Stimulated activated effector memory CD8-positive, alpha-beta T cell treated with anti-CD3 and anti-CD28 coated beads, Interleukin-12 subunit alpha, Interleukin-12 subunit beta, amount 100 ng/mL, for 72 hours (primary cell): ENCODE results near the gene EDN2.
A peak's percentile ranks its signal among the peaks of the same experiment; 100 is the strongest.

ENCODE experiments used
- ATAC-seq: fragments of 150-1000 bp; cut with Tn5 transposase; 2 replicates; pipeline ENCODE4 v1.10.0; 2021
- DNase-seq, 2 donors: peaks; one replicate each; pipeline ENCODE4 v3.0.0; 2021 to 2022; ENCODE audit warnings: low spot score in 2 of 2
- H3K27ac Mint-ChIP-seq: one replicate; pipeline ENCODE4 v1.8.0; 2022; ENCODE audit warnings: mild to moderate bottlenecking, mixed read lengths
- H3K36me3 Mint-ChIP-seq: one replicate; pipeline ENCODE4 v1.8.0; 2022; ENCODE audit warnings: mild to moderate bottlenecking, mixed read lengths
- H3K4me1 Mint-ChIP-seq: one replicate; pipeline ENCODE4 v1.8.0; 2022; ENCODE audit warnings: mixed read lengths
- H3K4me3 Mint-ChIP-seq: one replicate; pipeline ENCODE4 v1.8.0; 2022; ENCODE audit warnings: mild to moderate bottlenecking, mixed read lengths
- H3K9me3 Mint-ChIP-seq: one replicate; pipeline ENCODE4 v1.8.0; 2022; ENCODE audit warnings: mixed read lengths

Gene EDN2

GRCh38 chr1:41435570-41436178 lies 48.8 kb downstream of the EDN2 start:
- H3K36me3 Mint-ChIP-seq = no peaks in the 10 kb centered on the region
- ATAC-seq = no peak
- DNase-seq = no peak
- H3K27ac Mint-ChIP-seq = no peak overlapping the region
- H3K4me1 Mint-ChIP-seq = peaks cover 6% of the 10 kb centered on the region
- no peak overlapping the region for H3K4me3 Mint-ChIP-seq
- no peaks in the 10 kb centered on the region for H3K9me3 Mint-ChIP-seq

GRCh38 chr1:41434748-41435449 lies 49.6 kb downstream of the EDN2 start:
- Mint-ChIP-seq H3K9me3 (no peaks in the 10 kb centered on the region), H3K4me3 (no peak overlapping the region), H3K36me3 (no peaks in the 10 kb centered on the region), H3K4me1 (peaks cover 6% of the 10 kb centered on the region), H3K27ac (no peak overlapping the region)
- no peak for DNase-seq
- no peak for ATAC-seq

GRCh38 chr1:41434306-41434705 lies 50.2 kb downstream of the EDN2 start:
- DNase-seq (no peak), ATAC-seq (no peak)
- no peaks in the 10 kb centered on the region for H3K9me3 Mint-ChIP-seq
- H3K4me1 Mint-ChIP-seq = peaks cover 6% of the 10 kb centered on the region
- no peak overlapping the region for H3K27ac Mint-ChIP-seq
- no peaks in the 10 kb centered on the region for H3K36me3 Mint-ChIP-seq
- H3K4me3 Mint-ChIP-seq = no peak overlapping the region

- ATAC-seq (no peak), DNase-seq (no peak)
- H3K4me3 Mint-ChIP-seq = no peak overlapping the region
- no peak overlapping the region for H3K27ac Mint-ChIP-seq
- H3K9me3 Mint-ChIP-seq = no peaks in the 10 kb centered on the region
- H3K36me3 Mint-ChIP-seq = no peaks in the 10 kb centered on the region
- peaks cover 6% of the 10 kb centered on the region for H3K4me1 Mint-ChIP-seq
Measured at GRCh38 chr1:41433501-41433900, 51.0 kb downstream of the EDN2 start.

DNA sequence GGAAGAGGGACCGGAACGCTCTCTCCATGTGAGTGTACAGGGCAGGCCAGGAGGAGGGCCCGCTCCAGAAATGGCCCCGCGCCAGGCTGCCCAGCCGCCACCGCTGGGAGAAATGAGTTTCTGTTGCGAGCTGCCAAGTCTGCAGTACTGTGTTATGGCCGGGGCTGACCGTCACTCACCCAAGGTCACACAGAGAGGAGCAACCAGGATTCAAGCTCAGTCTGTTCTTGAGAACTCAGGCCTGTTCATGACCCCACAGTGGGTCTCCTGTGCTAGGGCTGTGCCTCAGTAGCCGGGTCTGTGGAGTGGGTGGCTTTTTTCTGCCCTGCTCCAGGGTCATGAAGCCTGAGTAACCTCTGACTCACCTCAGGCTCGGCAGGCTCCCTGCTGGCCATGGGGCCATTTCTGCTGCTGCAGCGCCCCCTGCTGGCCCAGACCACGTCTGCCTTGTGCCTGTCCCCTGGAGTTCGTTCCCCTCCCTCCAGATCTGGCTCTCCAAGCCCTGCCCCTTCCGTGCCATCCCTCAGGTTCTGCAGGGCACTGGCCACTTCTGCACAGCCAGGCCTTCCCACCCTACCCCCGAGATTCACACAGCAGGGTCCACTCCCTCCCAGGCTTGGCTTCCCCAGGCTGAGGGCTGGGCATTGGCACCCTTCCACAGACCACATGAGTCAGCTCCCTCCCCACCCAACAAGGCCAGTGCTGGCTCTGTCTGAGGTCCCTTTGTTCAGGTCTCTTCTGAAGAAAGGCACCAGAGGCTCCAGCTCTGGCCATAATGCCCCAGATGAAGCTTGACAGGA lies 51.8 kb downstream of the EDN2 start:
- ATAC-seq (peak; percentile 94), DNase-seq (peak; percentile 79 to 90)
- H3K4me1 Mint-ChIP-seq = peaks cover 6% of the 10 kb centered on the region
- no peaks in the 10 kb centered on the region for H3K36me3 Mint-ChIP-seq
- no peaks in the 10 kb centered on the region for H3K9me3 Mint-ChIP-seq
- H3K27ac Mint-ChIP-seq = no peak overlapping the region
- H3K4me3 Mint-ChIP-seq = no peak overlapping the region

DNA sequence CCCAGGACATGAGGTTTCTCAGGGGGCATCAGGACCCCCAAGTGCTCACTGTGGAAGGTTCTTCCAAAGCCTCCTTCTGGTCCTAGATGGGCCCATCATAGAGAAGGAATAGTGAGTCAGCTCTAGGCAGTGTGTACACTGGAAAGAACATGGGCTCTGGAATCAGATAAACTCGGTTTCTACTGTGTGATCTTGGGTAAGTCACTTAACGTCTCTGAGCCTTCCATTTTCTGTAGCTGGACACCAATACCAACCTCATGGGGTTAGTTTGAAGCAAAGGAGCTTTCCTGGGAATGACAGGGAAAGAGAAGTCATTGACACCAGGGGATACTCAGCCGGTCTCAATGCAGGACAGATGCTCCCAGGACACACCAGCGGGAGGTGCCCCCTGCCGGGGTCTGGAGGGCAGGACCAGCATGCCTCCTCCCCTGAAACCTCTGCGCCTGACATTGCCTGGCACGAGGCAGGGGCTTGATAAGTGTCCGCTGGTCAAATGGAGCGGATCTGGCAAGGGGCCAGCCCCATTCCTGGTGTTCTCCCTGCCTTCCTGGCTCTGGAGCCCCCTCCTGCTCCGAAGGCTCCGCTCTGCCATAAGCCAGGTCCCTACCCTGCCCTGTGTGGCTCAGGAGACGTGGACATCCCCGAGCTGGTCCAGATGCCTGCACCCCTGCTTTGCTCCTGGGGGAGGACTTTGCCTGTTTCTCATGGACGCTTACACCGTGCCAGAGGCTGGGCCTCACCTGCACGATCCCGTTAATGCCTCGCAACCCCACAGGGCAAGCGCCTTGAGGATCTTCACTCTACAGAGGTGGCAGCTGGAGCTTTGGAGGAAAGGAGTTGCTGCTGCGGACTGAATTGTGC lies 52.8 kb downstream of the EDN2 start:
- H3K4me3 Mint-ChIP-seq = no peak overlapping the region

GRCh38 chr1:41430582-41430981 lies 53.9 kb downstream of the EDN2 start:
- Mint-ChIP-seq H3K4me3 (no peak overlapping the region), H3K27ac (no peak overlapping the region), H3K4me1 (peaks cover 6% of the 10 kb centered on the region), H3K9me3 (no peaks in the 10 kb centered on the region), H3K36me3 (no peaks in the 10 kb centered on the region)
- no peak for DNase-seq
- ATAC-seq = no peak

More for the DNA sequence above, 52.8 kb downstream of the EDN2 start:
- H3K9me3 Mint-ChIP-seq = no peaks in the 10 kb centered on the region
- no peak overlapping the region for H3K27ac Mint-ChIP-seq
- DNase-seq (no peak), ATAC-seq (no peak)
- peaks cover 6% of the 10 kb centered on the region for H3K4me1 Mint-ChIP-seq
- H3K36me3 Mint-ChIP-seq = no peaks in the 10 kb centered on the region

- H3K36me3 Mint-ChIP-seq = no peaks in the 10 kb centered on the region
- ATAC-seq (no peak), DNase-seq (no peak)
Measured at GRCh38 chr1:41430069-41430468, 54.4 kb downstream of the EDN2 start.

GRCh38 chr1:41429641-41430035 lies 54.8 kb downstream of the EDN2 start:
- H3K9me3 Mint-ChIP-seq = no peaks in the 10 kb centered on the region
- no peak overlapping the region for H3K4me3 Mint-ChIP-seq
- peaks cover 6% of the 10 kb centered on the region for H3K4me1 Mint-ChIP-seq
- H3K27ac Mint-ChIP-seq = no peak overlapping the region
- DNase-seq (no peak), ATAC-seq (no peak)
- no peaks in the 10 kb centered on the region for H3K36me3 Mint-ChIP-seq

More at GRCh38 chr1:41430069-41430468, 54.4 kb downstream of the EDN2 start:
- Mint-ChIP-seq H3K4me3 (no peak overlapping the region), H3K27ac (no peak overlapping the region), H3K4me1 (peaks cover 6% of the 10 kb centered on the region), H3K9me3 (no peaks in the 10 kb centered on the region)
